Subcutaneous adipose tissue (tissue), 4 donors: Measurements from ENCODE around the gene CCBE1. TPM values are rescaled to one million over a fixed set of nuclear protein-coding genes. Genes with fewer than 3 reads are reported as not detected.

ENCODE experiments used
- CTCF ChIP-seq: fragments of 450-650 bp; IDR thresholded peaks from one replicate; pipeline ENCODE4 v1.5.1; 2016; ENCODE audit warnings: low read depth, mild to moderate bottlenecking, control low read depth, antibody characterized with exemption, moderate library complexity
- total RNA-seq, 4 donors: library from RNA; depleted of rRNA; stranded (reverse); fragments of >200 nt; gene quantifications; one replicate each; pipeline ENCODE4 v1.1.0, GENCODE V29; 2016

Gene CCBE1
- total RNA-seq, 4 donors from 2014 or later: 2.6 to 12.4 (median 6.1) TPM

- no peak for TF ChIP-seq CTCF
These were observed 211.8 kb downstream of the CCBE1 start for GRCh38 chr18:59485382-59485781.

GRCh38 chr18:59484561-59485328, 212.5 kb downstream of the CCBE1 start:
- TF ChIP-seq CTCF: no peak

- no peak for TF ChIP-seq CTCF
These were observed 213.1 kb downstream of the CCBE1 start for GRCh38 chr18:59484131-59484530.

- TF ChIP-seq CTCF: no peak
These were observed 215.8 kb downstream of the CCBE1 start for GRCh38 chr18:59481436-59481835.

- TF ChIP-seq CTCF: no peak
These were observed 217.4 kb downstream of the CCBE1 start for GRCh38 chr18:59479776-59480175.

- no peak for TF ChIP-seq CTCF
These were observed 218.6 kb downstream of the CCBE1 start for GRCh38 chr18:59478591-59478990.

- TF ChIP-seq CTCF: no peak
These were observed 219.4 kb downstream of the CCBE1 start for GRCh38 chr18:59477849-59478248.
